Right atrium auricular region (tissue), 2 donors: ENCODE measurements around the gene CLPTM1. TPM values are rescaled to one million over a fixed set of nuclear protein-coding genes. Genes with fewer than 3 reads are reported as not detected.

Source experiments
- DNase-seq: peaks from one replicate; pipeline ENCODE4 v3.0.0-alpha.2; 2019; ENCODE audit warnings: low spot score
- H3K27ac ChIP-seq, 2 donors: fragments of 200-600 bp; sonication (generic); 1 replicate in 1 of 2; 2 replicates in 1 of 2; pipeline ENCODE4 v1.5.1; 2016 to 2019
- H3K27me3 ChIP-seq, 2 donors: fragments of 200-600 bp; sonication (generic); one replicate each; pipeline versions ENCODE4 v1.5.1 to v1.6.0; 2017 to 2019
- H3K36me3 ChIP-seq: fragments of 200-600 bp; sonication (generic); one replicate; pipeline ENCODE4 v1.5.1; 2016
- H3K4me1 ChIP-seq, 2 donors: fragments of 200-600 bp; sonication (generic); one replicate each; pipeline versions ENCODE4 v1.5.1 to v1.6.0; 2017 to 2019
- H3K4me3 ChIP-seq, 2 donors: fragments of 200-600 bp; sonication (generic); 1 replicate in 1 of 2; 2 replicates in 1 of 2; pipeline ENCODE4 v1.5.1; 2017 to 2019; ENCODE audit warnings: mild to moderate bottlenecking in 1 of 2, moderate library complexity in 1 of 2
- H3K9me3 ChIP-seq, 2 donors: fragments of 200-600 bp; sonication (generic); one replicate each; pipeline ENCODE4 v1.5.1; 2019
- CTCF ChIP-seq, 2 donors: fragments of 200-600 bp; sonication (generic); IDR thresholded peaks; one replicate each; pipeline ENCODE4 v1.5.1; 2019; ENCODE audit warnings: antibody characterized with exemption in 2 of 2
- total RNA-seq, 2 donors: library from RNA; depleted of rRNA; stranded (reverse); fragments of >200 nt; gene quantifications; one replicate each; pipeline ENCODE4 v1.1.0, GENCODE V29; 2016

The CLPTM1 gene
- total RNA-seq, 2 donors from 2014 or later: 75.9 to 83.5 TPM

DNA sequence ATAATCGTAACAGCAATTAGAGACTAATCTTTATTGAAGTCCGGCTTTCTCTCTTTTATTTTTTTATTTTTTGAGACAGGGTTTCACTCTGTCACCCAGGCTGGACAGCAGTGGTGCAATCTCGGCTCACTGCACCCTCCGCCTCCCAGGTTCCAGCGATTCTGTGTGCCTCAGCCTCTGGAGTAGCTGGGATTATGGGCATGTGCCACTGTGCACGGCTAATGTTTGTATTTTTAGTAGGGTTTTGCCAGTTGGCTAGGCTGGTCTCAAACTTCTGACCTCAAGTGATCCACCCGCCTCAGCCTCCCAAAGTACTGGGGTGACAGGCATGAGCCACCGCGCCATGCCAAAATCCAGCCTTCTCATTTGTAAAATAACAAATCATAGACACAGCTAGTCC, 5.6 kb upstream of the CLPTM1 start:
- Histone ChIP-seq H3K36me3 (peaks cover 9% of the 10 kb centered on the region), H3K27ac (no peak overlapping the region), H3K9me3 (no peaks in the 10 kb centered on the region), H3K4me3 (no peak overlapping the region), H3K27me3 (no peaks in the 10 kb centered on the region), H3K4me1 (peaks cover 0 to 19% of the 10 kb centered on the region in 2 donors)
- no peak for TF ChIP-seq CTCF (IDR thresholded peaks at IDR 0.05)
- no peak for DNase-seq

DNA sequence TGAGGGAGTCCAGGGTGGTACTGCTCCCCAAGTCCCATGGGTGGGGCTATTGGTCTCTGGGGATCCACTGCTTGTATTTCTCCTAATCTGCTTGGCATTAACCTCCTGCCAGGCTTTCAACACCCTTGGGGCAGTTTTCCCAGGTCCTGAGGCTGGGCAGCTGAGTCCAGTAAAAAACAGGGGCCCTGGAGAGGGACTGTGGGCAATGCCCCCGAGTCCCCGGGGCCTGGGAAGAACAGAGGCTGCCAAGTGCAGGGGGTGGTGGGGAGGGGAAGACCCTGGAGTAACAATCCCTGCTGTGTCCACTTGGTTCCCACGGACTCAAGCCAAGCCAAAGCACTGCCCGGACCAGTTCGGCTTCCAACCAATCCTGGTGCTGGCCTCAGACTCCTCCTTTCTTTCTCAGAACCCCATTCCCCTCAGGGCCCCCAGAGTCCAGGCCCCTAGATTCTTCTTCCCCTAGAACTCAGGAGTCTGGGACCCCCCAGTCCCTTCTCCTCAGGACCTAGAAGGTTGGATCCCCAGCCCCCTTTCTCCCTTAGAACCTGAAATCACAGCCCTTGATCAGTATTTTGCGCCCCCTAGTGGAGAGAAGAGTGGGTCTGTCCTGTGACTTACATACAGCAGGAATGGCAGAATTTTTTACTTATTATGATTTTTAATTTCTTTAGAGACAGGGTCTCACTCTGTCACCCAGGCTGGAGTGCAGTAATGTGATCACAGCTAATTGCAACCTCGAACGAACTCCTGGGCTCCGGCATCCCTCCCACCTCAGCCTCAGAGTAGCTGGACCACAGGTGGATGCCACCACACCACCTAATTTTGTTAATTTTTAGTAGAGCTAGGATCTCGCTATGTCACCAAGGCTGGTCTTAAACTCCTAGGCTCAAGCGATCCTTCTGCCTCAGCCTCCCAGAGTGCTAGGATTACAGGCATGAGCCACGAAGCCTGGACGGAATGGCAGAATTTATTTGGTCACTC, 3.7 kb upstream of the CLPTM1 start:
- H3K4me3 ChIP-seq: no peak overlapping the region
- H3K9me3 ChIP-seq: no peaks in the 10 kb centered on the region
- peak overlapping the region in 1 of 2 donors; percentile 13 for H3K27ac ChIP-seq
- peak; percentile 89 to 92 for TF ChIP-seq CTCF (IDR thresholded peaks at IDR 0.05)
- peaks cover 0 to 27% of the 10 kb centered on the region in 2 donors for H3K4me1 ChIP-seq
- no peaks in the 10 kb centered on the region for H3K27me3 ChIP-seq
- DNase-seq: peak; percentile 78
- H3K36me3 ChIP-seq: peaks cover 9% of the 10 kb centered on the region

- DNase-seq: no peak
- Histone ChIP-seq H3K27me3 (no peaks in the 10 kb centered on the region), H3K36me3 (peaks cover 9% of the 10 kb centered on the region), H3K4me3 (peak overlapping the region; percentile 89 to 91), H3K9me3 (no peaks in the 10 kb centered on the region), H3K27ac (peak overlapping the region; percentile 88 to 93), H3K4me1 (peaks cover 0 to 49% of the 10 kb centered on the region in 2 donors)
- TF ChIP-seq CTCF (IDR thresholded peaks at IDR 0.05): no peak
Measured at GRCh38 chr19:44954278-44954648, 917 bp upstream of the CLPTM1 start.

DNA sequence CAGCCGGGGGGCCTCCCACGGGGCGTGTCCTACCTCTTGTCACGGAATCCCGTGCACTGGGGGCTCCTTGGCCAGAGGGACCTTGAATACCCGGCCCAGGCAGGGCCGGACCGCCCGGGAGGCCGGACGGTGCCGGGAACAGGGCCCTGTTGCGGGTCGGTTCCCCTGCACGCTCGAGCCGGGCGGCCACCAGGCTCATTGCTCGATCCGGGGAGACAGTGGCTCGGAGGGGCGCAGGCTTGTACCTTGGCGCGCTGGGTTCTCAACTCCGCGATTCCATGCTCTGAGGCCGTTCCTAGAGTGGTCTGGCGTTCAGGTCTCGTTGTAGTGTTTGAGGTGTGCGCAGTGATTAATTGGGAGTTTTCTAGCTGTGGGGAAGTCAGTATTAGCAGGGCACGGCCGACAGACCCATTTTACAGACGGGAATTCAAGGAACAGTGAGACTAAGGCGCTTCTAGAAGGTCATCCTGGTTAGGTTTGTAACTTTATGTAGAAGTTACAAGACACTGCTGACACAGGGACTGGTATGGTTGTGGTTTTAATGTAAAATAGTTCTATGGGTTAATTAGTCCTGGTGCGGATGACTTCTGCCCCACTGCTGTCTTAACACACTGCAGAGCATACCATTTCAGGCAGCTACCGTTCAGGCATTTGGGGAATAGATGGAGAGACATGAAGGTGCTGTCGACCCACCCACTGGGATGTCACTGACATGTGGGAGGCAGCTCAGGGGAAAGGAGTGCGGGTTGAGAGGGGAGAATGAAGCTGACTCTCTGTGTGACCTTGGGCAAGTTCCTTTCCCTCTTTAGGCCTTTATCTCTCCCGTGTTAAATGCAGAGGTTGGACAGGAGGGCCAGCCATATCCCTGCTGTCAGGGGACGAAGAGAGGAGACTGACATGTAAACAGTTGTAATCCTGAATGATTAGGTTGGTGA, 592 bp downstream of the CLPTM1 start:
- Histone ChIP-seq H3K27ac (peak overlapping the region; percentile 88 to 93), H3K9me3 (no peaks in the 10 kb centered on the region), H3K36me3 (peaks cover under 1% of the 10 kb centered on the region), H3K27me3 (no peaks in the 10 kb centered on the region), H3K4me1 (peaks cover 0 to 62% of the 10 kb centered on the region in 2 donors), H3K4me3 (peak overlapping the region; percentile 89 to 91)
- no peak for DNase-seq
- TF ChIP-seq CTCF (IDR thresholded peaks at IDR 0.05): no peak

DNA sequence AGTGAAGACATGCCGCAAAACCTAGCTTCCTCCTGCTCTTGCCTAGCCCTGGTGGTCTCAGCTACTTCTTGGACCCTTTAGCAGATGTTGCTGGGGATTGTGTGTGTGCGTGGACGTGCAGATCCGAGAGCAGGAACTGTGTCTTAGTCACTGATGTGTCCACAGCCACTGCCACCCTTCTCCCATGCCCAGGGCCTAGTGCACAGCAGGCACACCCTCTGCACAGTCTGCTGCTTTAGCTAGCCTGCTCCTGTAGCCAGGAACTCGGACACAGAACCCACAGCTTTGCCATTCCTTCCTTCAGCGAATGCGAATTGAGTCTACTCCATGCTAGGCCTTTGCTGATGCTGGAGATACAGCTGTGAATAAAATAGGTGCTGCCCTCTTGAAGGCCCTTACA, 2.3 kb downstream of the CLPTM1 start:
- H3K4me1 ChIP-seq: peaks cover 0 to 60% of the 10 kb centered on the region in 2 donors

More for the DNA sequence above, 2.3 kb downstream of the CLPTM1 start:
- no peak for DNase-seq
- no peaks in the 10 kb centered on the region for H3K9me3 ChIP-seq
- H3K27me3 ChIP-seq: no peaks in the 10 kb centered on the region
- H3K36me3 ChIP-seq: peaks cover 10% of the 10 kb centered on the region
- no peak for TF ChIP-seq CTCF (IDR thresholded peaks at IDR 0.05)
- H3K27ac ChIP-seq: no peak overlapping the region
- no peak overlapping the region for H3K4me3 ChIP-seq
